Raji (cell line): ENCODE measurements around the gene LIN37.

ENCODE experiments used
- POLR2A ChIP-seq: IDR thresholded peaks from 2 replicates; pipeline ENCODE4 v1.6.1; 2011; ENCODE audit warnings: low read depth, low read length, control low read depth; ENCODE audit not compliant: insufficient read depth

Gene LIN37

DNA sequence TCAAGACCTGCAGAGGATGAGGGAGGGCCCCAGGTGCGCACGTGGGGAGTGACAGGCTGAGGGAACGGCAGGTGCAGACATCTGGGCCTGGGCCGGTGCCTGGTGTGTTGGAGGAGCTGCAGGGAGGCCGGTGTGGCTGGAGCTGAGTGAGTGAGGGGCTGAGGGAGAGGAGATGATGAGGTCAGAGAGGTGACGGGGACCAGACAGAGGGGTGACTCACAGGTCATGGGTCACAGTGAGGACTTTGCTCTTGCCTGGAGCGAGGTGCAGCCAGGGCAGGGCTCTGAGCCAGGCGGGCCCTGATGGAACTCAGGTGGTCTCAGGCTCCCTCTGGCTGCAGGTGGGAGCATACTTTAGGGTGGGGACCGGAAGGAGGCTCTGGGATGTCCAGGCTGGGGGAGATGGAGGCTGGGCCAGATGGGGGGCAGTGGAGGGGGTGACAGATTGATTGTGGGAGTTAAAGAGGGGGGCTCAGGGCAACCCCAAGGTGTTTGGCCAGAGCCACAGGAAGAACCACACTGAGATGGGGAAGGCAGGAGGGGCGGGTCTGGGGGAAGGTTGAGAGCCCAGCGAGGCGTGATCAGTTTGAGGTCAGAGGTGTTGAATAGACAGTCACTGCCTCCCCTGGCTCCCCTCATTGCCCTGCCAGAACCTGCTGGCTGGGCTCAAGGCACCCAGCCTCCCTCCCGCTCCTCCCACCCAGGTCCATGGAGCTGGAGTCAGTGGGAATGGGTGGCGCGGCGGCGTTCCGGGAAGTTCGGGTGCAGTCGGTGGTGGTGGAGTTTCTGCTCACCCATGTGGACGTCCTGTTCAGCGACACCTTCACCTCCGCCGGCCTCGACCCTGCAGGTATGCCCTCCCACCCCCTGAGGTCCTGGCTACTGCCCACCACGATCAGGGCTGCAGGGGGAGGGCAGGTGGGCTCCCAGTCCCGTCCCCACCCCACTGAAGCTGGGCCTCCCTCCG, 35.4 kb downstream of the LIN37 start:
- no peak for TF ChIP-seq POLR2A

DNA sequence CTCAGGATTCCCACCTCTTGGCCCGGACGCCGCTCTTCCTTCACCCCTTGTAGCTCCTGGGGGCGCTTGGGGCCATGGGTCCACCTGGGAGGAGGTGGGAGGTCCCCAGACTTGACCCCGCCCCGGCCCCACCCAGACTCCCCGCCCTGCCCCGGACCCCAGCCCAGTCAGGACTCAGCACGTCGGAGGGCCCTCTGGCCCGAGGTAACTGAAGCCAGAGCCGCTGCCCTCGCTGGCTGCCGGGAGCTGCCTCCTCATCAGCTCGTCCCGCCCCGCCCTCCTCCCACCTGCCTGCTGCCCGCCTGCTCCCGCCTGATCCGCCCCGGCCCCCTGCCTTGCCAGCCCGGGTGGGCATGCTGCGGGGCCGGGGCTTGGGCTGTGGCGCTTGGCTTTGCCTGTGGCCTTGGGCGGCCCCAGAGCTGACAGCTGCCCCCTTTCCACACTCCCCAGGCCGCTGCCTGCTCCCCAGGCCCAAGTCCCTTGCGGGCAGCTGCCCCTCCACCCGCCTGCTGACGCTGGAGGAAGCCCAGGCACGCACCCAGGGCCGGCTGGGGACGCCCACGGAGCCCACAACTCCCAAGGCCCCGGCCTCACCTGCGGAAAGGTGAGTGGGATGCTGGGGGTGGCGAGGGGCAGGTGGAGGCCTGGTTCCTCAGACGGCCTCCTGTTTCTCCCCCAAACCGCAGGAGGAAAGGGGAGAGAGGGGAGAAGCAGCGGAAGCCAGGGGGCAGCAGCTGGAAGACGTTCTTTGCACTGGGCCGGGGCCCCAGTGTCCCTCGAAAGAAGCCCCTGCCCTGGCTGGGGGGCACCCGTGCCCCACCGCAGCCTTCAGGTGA, 36.3 kb downstream of the LIN37 start:
- no peak for TF ChIP-seq POLR2A

DNA sequence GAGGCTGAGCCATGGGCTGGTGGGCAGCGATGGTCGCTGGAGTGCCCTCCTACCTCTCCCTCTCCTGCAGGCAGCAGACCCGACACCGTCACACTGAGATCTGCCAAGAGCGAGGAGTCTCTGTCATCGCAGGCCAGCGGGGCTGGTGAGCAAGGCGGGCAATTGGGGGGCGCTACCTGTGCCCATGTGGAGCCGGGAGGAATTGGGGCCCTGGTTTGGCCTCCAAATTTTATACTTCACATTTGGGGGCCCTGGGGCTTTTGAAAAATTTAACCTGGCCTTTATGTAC, 36.9 kb downstream of the LIN37 start:
- no peak for TF ChIP-seq POLR2A

DNA sequence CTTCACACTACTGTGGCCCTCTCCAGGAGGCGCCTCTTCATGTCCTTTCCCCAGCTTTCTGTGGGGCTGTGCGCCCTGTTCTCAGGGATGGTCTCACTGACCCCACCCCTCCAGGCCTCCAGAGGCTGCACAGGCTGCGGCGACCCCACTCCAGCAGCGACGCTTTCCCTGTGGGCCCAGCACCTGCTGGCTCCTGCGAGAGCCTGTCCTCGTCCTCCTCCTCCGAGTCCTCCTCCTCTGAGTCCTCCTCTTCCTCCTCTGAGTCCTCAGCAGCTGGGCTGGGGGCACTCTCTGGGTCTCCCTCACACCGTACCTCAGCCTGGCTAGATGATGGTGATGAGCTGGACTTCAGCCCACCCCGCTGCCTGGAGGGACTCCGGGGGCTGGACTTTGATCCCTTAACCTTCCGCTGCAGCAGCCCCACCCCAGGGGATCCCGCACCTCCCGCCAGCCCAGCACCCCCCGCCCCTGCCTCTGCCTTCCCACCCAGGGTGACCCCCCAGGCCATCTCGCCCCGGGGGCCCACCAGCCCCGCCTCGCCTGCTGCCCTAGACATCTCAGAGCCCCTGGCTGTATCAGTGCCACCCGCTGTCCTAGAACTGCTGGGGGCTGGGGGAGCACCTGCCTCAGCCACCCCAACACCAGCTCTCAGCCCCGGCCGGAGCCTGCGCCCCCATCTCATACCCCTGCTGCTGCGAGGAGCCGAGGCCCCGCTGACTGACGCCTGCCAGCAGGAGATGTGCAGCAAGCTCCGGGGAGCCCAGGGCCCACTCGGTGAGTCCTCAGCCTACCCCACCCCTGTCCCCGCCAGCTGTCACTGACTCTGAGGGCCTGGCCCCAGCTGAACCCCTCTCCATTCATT, 38.2 kb downstream of the LIN37 start:
- no peak for TF ChIP-seq POLR2A

DNA sequence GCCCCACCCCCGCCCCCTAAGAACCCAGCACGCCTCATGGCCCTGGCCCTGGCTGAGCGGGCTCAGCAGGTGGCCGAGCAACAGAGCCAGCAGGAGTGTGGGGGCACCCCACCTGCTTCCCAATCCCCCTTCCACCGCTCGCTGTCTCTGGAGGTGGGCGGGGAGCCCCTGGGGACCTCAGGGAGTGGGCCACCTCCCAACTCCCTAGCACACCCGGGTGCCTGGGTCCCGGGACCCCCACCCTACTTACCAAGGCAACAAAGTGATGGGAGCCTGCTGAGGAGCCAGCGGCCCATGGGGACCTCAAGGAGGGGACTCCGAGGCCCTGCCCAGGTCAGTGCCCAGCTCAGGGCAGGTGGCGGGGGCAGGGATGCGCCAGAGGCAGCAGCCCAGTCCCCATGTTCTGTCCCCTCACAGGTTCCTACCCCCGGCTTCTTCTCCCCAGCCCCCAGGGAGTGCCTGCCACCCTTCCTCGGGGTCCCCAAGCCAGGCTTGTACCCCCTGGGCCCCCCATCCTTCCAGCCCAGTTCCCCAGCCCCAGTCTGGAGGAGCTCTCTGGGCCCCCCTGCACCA, 38.9 kb downstream of the LIN37 start:
- TF ChIP-seq POLR2A, result no peak

DNA sequence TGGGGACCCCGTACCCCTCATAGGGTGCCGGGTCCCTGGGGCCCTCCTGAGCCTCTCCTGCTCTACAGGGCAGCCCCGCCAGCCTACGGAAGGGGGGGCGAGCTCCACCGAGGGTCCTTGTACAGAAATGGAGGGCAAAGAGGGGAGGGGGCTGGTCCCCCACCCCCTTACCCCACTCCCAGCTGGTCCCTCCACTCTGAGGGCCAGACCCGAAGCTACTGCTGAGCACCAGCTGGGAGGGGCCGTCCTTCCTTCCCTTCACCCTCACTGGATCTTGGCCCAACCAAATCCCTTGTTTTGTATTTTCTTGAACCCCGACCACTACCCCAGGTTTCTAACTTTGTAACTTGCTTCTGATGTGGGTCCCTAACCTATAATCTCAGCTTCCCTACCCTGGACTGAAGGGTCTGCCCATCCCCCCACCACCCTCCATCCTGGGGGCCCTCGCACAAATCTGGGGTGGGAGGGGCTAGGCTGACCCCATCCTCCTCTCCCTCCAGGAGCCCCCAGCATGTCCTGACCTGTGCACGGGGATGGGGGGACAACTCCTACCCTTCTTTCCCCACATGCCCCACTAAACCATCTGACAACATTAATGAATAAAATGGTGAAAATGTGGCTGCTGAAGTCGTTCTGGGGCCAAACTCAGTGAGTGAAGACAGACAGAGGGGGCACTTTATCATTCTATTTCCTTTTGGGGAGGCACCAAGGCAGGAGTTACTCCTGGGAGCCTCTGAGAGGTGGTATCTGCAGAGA, 40.0 kb downstream of the LIN37 start:
- no peak for TF ChIP-seq POLR2A

DNA sequence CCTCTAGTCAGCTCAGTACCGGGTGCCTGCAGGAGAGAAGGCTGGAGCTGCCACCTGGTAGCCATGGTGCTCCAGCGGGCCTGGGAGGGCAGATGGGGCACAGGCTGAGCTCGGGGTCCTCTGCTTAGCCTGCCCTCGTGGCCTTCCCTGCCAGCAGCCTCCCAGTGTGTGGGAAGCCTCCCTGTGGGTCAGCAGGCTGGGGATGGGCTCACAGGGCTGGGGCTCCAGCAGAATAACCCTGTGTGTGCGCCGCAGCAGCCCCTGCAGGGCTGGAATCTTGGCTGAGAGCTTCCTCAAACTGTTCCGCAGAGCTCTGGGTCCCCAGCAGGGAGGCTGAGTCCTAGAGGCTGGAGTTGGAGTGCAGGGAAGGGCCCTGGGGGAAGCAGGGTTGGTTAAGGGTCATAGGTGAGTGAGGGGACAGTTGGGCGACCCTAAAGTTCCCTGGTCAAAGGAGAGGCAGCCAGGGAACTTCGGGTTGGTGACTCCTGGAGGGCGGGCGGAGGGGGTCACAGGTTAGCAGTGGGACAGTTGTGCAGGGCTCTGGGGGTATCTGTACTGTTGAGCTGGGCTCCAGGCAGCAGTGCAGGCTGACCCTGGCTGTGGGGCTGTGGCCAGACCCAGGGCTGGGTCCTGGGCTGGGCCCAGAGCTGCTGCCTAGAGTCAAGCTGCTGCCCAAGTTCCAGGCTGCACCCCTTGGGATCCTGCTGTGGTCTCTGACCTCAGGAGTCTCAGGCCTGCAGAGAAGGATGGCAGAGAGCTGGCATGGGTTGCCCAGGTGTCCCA, 41.0 kb downstream of the LIN37 start:
- TF ChIP-seq POLR2A, result no peak

DNA sequence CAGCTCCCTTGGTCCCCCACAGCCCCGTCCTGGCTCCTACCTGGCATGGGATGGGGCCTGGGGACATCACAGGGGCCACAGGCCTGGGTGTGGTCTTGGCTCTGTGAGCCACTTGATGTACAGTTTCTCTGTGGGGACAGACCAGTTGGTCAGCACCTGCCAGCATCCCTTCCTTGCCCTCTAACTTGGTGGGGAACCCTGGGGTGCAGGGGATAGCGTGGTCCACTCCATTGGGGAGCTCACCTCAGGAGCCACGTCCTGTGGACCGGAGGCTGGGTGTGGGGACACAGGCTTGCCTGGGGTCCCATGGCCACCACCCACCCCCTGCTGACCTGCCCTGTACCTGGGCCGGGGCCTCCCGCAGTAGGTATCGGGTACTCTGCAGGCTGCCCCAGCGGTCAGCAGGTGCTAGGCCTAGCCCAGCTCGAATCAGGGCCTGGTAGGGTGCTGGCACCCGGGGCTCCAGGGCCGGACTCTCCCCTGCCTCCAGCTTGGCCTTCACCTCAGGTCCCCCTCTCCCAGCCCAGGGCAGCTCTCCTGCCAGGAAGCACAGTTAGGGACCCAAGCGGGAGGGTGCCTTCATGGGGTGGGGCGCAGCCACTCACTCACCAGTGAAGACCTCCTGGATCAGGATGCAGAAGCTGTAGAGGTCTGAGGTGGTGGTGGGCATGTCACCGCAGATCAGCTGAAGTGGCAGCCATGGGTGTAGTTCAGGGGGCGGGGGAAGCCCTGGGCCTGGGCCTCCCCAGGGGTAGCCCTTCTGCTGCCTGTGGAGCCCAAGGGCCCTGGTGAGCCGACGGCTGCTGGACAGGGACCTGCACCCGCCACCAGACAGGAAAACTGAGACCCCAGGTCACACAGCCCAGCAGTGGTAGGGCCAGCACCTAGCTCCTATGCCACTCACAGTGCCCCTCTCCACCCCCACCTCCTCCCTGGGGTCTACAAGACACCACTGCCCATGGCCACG, 41.9 kb downstream of the LIN37 start:
- TF ChIP-seq POLR2A, result no peak

DNA sequence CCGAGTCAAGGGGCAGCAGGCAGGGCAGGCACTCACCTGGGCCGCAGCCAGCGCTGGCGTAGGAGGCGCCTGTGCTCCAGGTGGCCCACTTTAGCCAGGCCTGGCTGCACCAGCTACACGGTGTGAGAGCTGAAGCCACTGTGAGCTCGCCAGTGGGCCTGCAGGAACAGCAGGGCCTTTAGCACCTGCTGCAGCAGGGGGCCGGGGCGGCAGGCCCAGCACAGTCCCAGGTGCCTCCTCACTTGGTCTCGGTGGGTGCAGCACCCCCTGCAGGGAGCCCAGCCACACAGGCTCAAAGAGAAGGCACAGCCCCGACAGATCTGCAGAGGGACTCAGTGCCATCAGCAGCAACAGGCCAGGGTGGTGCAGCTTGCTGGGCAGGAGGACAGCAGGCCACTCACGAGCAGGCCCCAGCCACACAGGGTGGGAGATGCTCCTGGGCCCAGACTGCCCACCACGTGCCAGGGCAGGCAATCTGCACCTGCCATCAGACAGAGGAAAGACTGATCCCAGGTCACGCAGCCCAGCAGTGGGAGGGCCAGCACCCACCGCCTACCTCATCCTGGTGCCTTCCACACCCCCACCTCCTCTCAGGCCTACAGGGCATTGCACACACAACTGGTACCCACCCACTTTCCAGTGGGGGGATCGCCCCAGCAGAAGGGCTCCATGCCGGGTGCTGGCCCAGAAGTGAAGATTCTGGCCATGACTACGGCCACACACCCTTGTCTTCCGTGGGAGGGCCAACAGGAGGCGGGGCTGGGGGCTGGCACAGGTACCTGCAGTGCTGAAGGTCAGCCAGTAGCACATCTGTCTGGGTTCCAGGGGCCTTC, 42.8 kb downstream of the LIN37 start:
- no peak for TF ChIP-seq POLR2A

DNA sequence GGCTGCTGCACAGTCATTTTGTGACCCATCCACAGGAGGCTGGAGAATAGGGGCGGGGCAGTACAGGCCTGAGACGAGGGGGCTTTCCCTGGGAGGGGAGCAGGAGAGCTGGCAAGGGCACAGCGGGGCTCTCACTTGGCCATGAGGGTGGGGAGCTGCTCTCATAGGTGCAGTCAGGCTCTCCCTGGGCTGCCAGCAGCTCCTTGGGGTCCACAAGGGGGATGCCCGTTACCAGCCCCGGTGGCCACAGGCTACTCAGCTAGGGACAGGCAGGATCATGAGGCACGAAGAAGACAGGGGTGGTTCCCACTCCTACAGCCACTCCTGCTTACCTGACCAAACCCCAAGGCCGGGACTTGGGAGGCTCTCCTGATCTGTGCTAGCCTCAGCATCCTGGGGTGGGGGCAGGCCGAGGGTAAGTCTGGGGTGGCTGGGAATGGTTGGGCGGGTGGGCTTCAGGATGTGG, 43.5 kb downstream of the LIN37 start:
- no peak for TF ChIP-seq POLR2A

DNA sequence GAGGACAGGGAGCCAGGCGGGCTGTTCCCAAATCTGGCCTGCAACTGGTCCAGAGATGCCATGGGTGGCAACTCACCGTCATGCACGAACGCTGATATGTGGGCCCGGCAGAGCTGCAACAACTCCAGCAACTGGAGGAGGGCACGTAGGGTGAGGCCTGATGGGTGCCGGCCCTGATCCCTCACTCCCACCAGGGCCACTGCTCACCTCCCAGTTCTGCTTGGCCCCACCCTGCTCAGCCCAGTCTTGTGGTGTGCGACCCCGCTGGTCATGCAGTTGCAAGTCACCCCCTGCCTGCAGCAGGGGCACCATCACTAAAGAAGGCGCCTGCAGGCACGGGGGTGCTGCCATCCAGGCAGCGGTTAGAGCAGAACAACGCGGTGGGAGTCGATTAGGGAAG, 43.9 kb downstream of the LIN37 start:
- no peak for TF ChIP-seq POLR2A
